Measurements from ENCODE around the gene ZNF862.

Gene ZNF862

GRCh38 chr7:149865437-149865836 is 27.3 kb downstream of the ZNF862 start:
- Histone ChIP-seq H3K4me1 (ENCODE audit: control insufficient read depth, insufficient read depth, low read length) (no peaks in the 10 kb centered on the region), H3K27me3 (ENCODE audit: control insufficient read depth, insufficient read depth, low read length) (no peaks in the 10 kb centered on the region), H3K27ac (ENCODE audit: low read length) (no peak overlapping the region), H3K4me3 (ENCODE audit: low read length) (no peak overlapping the region), H3K9me3 (ENCODE audit: control insufficient read depth, insufficient read depth, low read length) (no peaks in the 10 kb centered on the region), H3K36me3 (ENCODE audit: control insufficient read depth, insufficient read depth, low read length) (no peaks in the 10 kb centered on the region)
- no peak for DNase-seq (ENCODE audit: low read depth, low spot score)
- no CpG with 5 or more reads among the region's 7 CpGs for WGBS (ENCODE audit: insufficient coverage, insufficient read length)

DNA sequence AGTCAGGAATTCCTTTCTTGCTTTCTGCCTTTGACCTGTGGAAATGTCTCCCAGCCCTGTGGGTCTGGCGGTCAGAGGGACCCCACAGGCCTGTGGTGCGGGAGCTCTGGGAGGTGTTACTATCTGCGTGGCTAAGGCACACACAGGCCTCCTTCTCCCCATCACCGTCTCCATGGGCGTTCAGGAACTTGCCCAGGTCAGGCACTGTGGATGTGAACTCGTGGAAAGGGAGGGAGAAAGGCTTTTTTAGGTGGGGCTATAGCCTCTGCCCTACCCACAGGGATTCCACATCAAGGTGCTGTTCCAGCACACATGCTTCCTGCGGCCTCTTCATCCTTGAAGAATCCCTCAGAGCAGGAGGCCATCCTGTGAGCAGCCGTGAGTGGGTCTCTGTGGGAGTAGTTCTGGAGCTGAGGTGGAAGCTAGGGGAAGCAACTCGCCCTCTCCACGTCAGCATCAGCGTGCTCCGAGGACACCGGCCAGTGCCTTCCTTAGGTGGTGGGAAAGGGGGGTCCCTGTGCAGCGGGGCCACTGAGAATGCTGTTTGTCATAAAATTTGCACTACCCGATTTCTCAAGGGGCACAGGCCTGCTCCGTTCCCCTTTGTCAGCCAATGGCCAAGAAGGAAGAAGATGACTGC is 28.1 kb downstream of the ZNF862 start:
- H3K4me3 ChIP-seq (ENCODE audit: low read length), result no peak overlapping the region
- DNase-seq (ENCODE audit: low read depth, low spot score), result no peak
- no peaks in the 10 kb centered on the region for H3K27me3 ChIP-seq (ENCODE audit: control insufficient read depth, insufficient read depth, low read length)
- no peaks in the 10 kb centered on the region for H3K9me3 ChIP-seq (ENCODE audit: control insufficient read depth, insufficient read depth, low read length)
- no CpG with 5 or more reads among the region's 16 CpGs for WGBS (ENCODE audit: insufficient coverage, insufficient read length)
- H3K36me3 ChIP-seq (ENCODE audit: control insufficient read depth, insufficient read depth, low read length), result no peaks in the 10 kb centered on the region
- no peak overlapping the region for H3K27ac ChIP-seq (ENCODE audit: low read length)
- no peaks in the 10 kb centered on the region for H3K4me1 ChIP-seq (ENCODE audit: control insufficient read depth, insufficient read depth, low read length)

DNA sequence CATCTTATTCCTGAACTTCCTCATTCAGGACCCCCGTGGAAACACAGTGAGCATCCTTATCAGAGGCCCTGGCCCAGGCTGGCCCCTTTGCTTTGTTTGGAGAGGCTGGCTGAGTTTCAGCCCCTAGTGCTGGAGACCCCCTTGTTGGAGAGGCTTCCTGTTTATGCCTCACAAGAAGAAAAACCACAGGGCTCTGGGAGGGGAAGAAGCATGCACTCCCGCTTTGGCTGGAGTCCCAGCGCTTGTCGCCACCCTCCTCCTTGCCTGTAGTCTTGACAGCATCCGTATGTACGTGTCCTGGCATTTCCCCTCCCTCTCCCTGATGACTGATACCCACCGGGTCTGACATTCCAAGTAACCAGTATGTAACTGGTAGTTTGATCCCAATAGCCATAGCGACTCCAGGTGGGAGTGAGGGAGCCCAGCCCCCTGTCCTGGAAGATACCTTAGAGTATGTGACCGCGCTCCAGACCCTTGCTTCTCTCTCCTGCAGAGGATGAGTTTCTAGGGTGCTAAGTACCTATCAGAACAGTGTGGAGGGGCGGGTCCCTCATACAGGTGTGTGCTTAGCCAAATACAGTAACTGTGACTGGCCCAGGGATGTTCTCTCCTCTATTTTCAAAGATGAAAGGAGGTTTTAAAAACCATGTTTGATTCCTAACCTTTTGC is 28.7 kb downstream of the ZNF862 start:
- WGBS (ENCODE audit: insufficient coverage, insufficient read length), result no CpG with 5 or more reads among the region's 11 CpGs
- Histone ChIP-seq H3K36me3 (ENCODE audit: control insufficient read depth, insufficient read depth, low read length) (no peaks in the 10 kb centered on the region), H3K27me3 (ENCODE audit: control insufficient read depth, insufficient read depth, low read length) (no peaks in the 10 kb centered on the region), H3K4me1 (ENCODE audit: control insufficient read depth, insufficient read depth, low read length) (no peaks in the 10 kb centered on the region), H3K9me3 (ENCODE audit: control insufficient read depth, insufficient read depth, low read length) (no peaks in the 10 kb centered on the region), H3K27ac (ENCODE audit: low read length) (no peak overlapping the region), H3K4me3 (ENCODE audit: low read length) (no peak overlapping the region)
- no peak for DNase-seq (ENCODE audit: low read depth, low spot score)

- Histone ChIP-seq H3K4me3 (ENCODE audit: low read length) (no peak overlapping the region), H3K9me3 (ENCODE audit: control insufficient read depth, insufficient read depth, low read length) (no peaks in the 10 kb centered on the region), H3K27ac (ENCODE audit: low read length) (no peak overlapping the region), H3K27me3 (ENCODE audit: control insufficient read depth, insufficient read depth, low read length) (no peaks in the 10 kb centered on the region; the same call in 1 of the 2 replicates), H3K4me1 (ENCODE audit: control insufficient read depth, insufficient read depth, low read length) (peaks cover 2% of the 10 kb centered on the region; the same call in 1 of the 2 replicates), H3K36me3 (ENCODE audit: control insufficient read depth, insufficient read depth, low read length) (no peaks in the 10 kb centered on the region)
- no peak for DNase-seq (ENCODE audit: low read depth, low spot score)
- WGBS (ENCODE audit: insufficient coverage, insufficient read length), result no CpG with 5 or more reads among the region's 25 CpGs
Measured at GRCh38 chr7:149867762-149868622, 29.8 kb downstream of the ZNF862 start.

DNA sequence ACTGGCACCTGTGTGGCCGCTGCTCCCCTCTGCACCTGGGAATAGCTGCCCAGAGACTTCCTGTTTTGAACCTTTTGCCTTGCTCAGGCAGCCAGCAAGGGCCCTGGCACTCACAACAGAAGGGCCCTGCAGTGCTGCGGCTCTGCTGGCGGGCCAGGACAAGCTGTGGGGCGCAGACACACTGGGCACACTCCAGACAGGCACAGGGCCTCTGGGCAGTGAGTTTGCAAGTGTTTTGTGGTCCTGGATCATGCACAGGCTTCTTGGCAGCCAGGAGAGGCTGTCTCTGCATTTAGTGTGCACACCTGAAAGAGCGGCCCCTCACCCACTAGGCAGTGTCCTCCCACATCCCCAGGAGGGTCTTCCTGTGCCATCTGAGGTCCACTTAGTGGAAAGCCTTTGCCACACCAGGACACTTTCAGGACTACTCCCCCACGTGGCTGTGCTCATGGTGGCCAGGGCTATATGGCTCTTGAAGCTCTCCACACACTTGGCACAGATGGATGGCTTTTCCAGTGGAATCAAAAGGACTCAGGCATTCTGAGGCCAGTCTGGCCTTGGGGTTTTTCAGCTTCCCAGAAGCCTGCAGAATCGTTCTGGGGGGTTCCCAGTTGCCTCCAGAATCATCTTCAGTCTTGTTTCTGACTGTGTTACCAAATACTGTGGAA is 30.6 kb downstream of the ZNF862 start:
- Histone ChIP-seq H3K4me3 (ENCODE audit: low read length) (no peak overlapping the region), H3K36me3 (ENCODE audit: control insufficient read depth, insufficient read depth, low read length) (no peaks in the 10 kb centered on the region), H3K27ac (ENCODE audit: low read length) (no peak overlapping the region), H3K9me3 (ENCODE audit: control insufficient read depth, insufficient read depth, low read length) (no peaks in the 10 kb centered on the region), H3K4me1 (ENCODE audit: control insufficient read depth, insufficient read depth, low read length) (peaks cover 2% of the 10 kb centered on the region; the same call in 1 of the 2 replicates), H3K27me3 (ENCODE audit: control insufficient read depth, insufficient read depth, low read length) (no peaks in the 10 kb centered on the region; the same call in 1 of the 2 replicates)
- no peak for DNase-seq (ENCODE audit: low read depth, low spot score)
- WGBS (ENCODE audit: insufficient coverage, insufficient read length), result no CpG with 5 or more reads among the region's 7 CpGs

GRCh38 chr7:149869291-149869650 is 31.1 kb downstream of the ZNF862 start:
- Histone ChIP-seq H3K4me3 (ENCODE audit: low read length) (no peak overlapping the region), H3K27me3 (ENCODE audit: control insufficient read depth, insufficient read depth, low read length) (peaks cover under 1% of the 10 kb centered on the region; the same call in 1 of the 2 replicates), H3K36me3 (ENCODE audit: control insufficient read depth, insufficient read depth, low read length) (no peaks in the 10 kb centered on the region), H3K27ac (ENCODE audit: low read length) (no peak overlapping the region), H3K4me1 (ENCODE audit: control insufficient read depth, insufficient read depth, low read length) (peaks cover 2% of the 10 kb centered on the region; the same call in 1 of the 2 replicates), H3K9me3 (ENCODE audit: control insufficient read depth, insufficient read depth, low read length) (no peaks in the 10 kb centered on the region)
- no CpG with 5 or more reads among the region's 5 CpGs for WGBS (ENCODE audit: insufficient coverage, insufficient read length)
- no peak for DNase-seq (ENCODE audit: low read depth, low spot score)

DNA sequence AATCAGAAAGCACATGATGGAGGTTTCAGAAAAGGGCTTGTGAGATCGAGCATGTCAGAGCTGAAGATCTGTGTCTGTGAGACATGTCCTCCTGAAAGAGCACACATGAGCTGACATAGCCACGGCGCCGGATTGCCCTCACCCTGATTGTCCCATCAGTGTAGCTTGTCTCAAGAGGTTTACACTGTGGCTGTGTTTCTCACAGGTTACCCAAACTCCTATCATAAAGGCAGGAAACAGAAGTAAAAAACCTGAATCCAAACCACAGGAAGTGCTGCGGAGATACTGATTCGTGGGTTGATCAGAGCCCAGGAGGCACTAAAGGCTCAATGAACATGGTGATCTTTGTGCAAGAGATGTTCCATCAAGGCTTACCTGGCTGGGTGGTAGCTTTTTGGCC is 31.7 kb downstream of the ZNF862 start:
- Histone ChIP-seq H3K36me3 (ENCODE audit: control insufficient read depth, insufficient read depth, low read length) (no peaks in the 10 kb centered on the region), H3K27ac (ENCODE audit: low read length) (no peak overlapping the region), H3K4me3 (ENCODE audit: low read length) (no peak overlapping the region), H3K27me3 (ENCODE audit: control insufficient read depth, insufficient read depth, low read length) (peaks cover 7% of the 10 kb centered on the region; the same call in 1 of the 2 replicates), H3K4me1 (ENCODE audit: control insufficient read depth, insufficient read depth, low read length) (peaks cover 2% of the 10 kb centered on the region; the same call in 1 of the 2 replicates), H3K9me3 (ENCODE audit: control insufficient read depth, insufficient read depth, low read length) (no peaks in the 10 kb centered on the region)
- DNase-seq (ENCODE audit: low read depth, low spot score), result no peak
- no CpG with 5 or more reads among the region's 6 CpGs for WGBS (ENCODE audit: insufficient coverage, insufficient read length)

GRCh38 chr7:149870274-149870673 is 32.1 kb downstream of the ZNF862 start:
- H3K36me3 ChIP-seq (ENCODE audit: control insufficient read depth, insufficient read depth, low read length), result no peaks in the 10 kb centered on the region
- H3K4me1 ChIP-seq (ENCODE audit: control insufficient read depth, insufficient read depth, low read length), result peaks cover 2% of the 10 kb centered on the region; the same call in 1 of the 2 replicates
- no peak overlapping the region for H3K4me3 ChIP-seq (ENCODE audit: low read length)
- WGBS (ENCODE audit: insufficient coverage, insufficient read length), result no CpG with 5 or more reads among the region's 3 CpGs
- no peak for DNase-seq (ENCODE audit: low read depth, low spot score)
- no peaks in the 10 kb centered on the region for H3K9me3 ChIP-seq (ENCODE audit: control insufficient read depth, insufficient read depth, low read length)
- no peak overlapping the region for H3K27ac ChIP-seq (ENCODE audit: low read length)
- peaks cover 7% of the 10 kb centered on the region; the same call in 1 of the 2 replicates for H3K27me3 ChIP-seq (ENCODE audit: control insufficient read depth, insufficient read depth, low read length)

- no peak for DNase-seq (ENCODE audit: low read depth, low spot score)
- H3K9me3 ChIP-seq (ENCODE audit: control insufficient read depth, insufficient read depth, low read length), result no peaks in the 10 kb centered on the region
- H3K27me3 ChIP-seq (ENCODE audit: control insufficient read depth, insufficient read depth, low read length), result peaks cover 7% of the 10 kb centered on the region; the same call in 1 of the 2 replicates
- H3K36me3 ChIP-seq (ENCODE audit: control insufficient read depth, insufficient read depth, low read length), result no peaks in the 10 kb centered on the region
- no peak overlapping the region for H3K4me3 ChIP-seq (ENCODE audit: low read length)
- H3K4me1 ChIP-seq (ENCODE audit: control insufficient read depth, insufficient read depth, low read length), result peaks cover 2% of the 10 kb centered on the region; the same call in 1 of the 2 replicates
- WGBS (ENCODE audit: insufficient coverage, insufficient read length), result no CpG with 5 or more reads among the region's 12 CpGs
- H3K27ac ChIP-seq (ENCODE audit: low read length), result no peak overlapping the region
Measured at GRCh38 chr7:149870701-149871483, 32.7 kb downstream of the ZNF862 start.
